ENCODE data around the gene CCDC88C.

CCDC88C gene

GRCh38 chr14:91399868-91400640 is 17.6 kb downstream of the CCDC88C start:
- no peak for DNase-seq (ENCODE audit: low spot score)

GRCh38 chr14:91398707-91399106 is 18.9 kb downstream of the CCDC88C start:
- DNase-seq (ENCODE audit: low spot score) = no peak

GRCh38 chr14:91397965-91398591 is 19.5 kb downstream of the CCDC88C start:
- no peak for DNase-seq (ENCODE audit: low spot score)

GRCh38 chr14:91396959-91397815 is 20.4 kb downstream of the CCDC88C start:
- DNase-seq (ENCODE audit: low spot score) = no peak

GRCh38 chr14:91396013-91396660 is 21.5 kb downstream of the CCDC88C start:
- DNase-seq (ENCODE audit: low spot score) = no peak

- DNase-seq (ENCODE audit: low spot score) = no peak
These were observed 22.2 kb downstream of the CCDC88C start for GRCh38 chr14:91395466-91395865.

- DNase-seq (ENCODE audit: low spot score) = no peak
These were observed 23.2 kb downstream of the CCDC88C start for GRCh38 chr14:91394105-91395081.

- no peak for DNase-seq (ENCODE audit: low spot score)
These were observed 24.9 kb downstream of the CCDC88C start for GRCh38 chr14:91392623-91393303.

- no peak for DNase-seq (ENCODE audit: low spot score)
These were observed 27.3 kb downstream of the CCDC88C start for GRCh38 chr14:91390165-91390778.

GRCh38 chr14:91389150-91389549 is 28.5 kb downstream of the CCDC88C start:
- no peak for DNase-seq (ENCODE audit: low spot score)

GRCh38 chr14:91388551-91388975 is 29.1 kb downstream of the CCDC88C start:
- DNase-seq (ENCODE audit: low spot score) = no peak

GRCh38 chr14:91387951-91388381 is 29.7 kb downstream of the CCDC88C start:
- no peak for DNase-seq (ENCODE audit: low spot score)

- DNase-seq (ENCODE audit: low spot score) = peak; percentile 31
These were observed 30.3 kb downstream of the CCDC88C start for GRCh38 chr14:91387169-91387835.

GRCh38 chr14:91385697-91386096 is 31.9 kb downstream of the CCDC88C start:
- DNase-seq (ENCODE audit: low spot score) = no peak

- no peak for DNase-seq (ENCODE audit: low spot score)
These were observed 32.4 kb downstream of the CCDC88C start for GRCh38 chr14:91385224-91385623.

GRCh38 chr14:91383439-91383838 is 34.2 kb downstream of the CCDC88C start:
- DNase-seq (ENCODE audit: low spot score) = no peak

GRCh38 chr14:91381801-91382670 is 35.6 kb downstream of the CCDC88C start:
- no peak for DNase-seq (ENCODE audit: low spot score)
